GM18873 (cell line): ENCODE results near the gene SHROOM2.
A peak's percentile ranks its signal among the peaks of the same experiment; 100 is the strongest.

Experiments
- ATAC-seq: cut with Tn5 transposase; IDR thresholded peaks from one replicate; pipeline ENCODE4 v1.9.1; 2021; ENCODE audit warnings: mild to moderate bottlenecking, moderate library complexity, moderate number of reproducible peaks; ENCODE audit not compliant: unreplicated experiment, low FRiP score

SHROOM2 gene

DNA sequence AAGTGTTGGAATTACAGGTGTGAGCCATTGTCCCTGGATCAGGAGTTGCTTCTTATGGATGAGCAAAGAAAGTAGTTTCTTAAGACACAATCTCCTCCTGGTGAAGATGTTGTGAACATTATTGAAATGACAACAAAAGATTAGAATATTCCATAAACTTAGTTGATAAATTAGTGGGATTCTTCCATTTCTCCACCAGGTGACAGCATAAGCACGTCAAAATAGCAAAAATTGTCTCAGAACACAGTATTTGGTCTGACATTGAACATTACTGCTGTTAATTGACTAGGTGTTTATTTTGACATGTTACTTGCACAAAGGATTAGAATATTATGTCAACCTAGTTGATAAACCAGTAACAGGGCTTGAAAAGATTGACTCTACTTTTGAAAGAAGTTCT, 202.5 kb downstream of the SHROOM2 start:
- ATAC-seq: no peak

- no peak for ATAC-seq
These were observed 205.8 kb downstream of the SHROOM2 start for GRCh38 chrX:9992061-9992460.

GRCh38 chrX:9992724-9993123, 206.5 kb downstream of the SHROOM2 start:
- ATAC-seq: no peak

DNA sequence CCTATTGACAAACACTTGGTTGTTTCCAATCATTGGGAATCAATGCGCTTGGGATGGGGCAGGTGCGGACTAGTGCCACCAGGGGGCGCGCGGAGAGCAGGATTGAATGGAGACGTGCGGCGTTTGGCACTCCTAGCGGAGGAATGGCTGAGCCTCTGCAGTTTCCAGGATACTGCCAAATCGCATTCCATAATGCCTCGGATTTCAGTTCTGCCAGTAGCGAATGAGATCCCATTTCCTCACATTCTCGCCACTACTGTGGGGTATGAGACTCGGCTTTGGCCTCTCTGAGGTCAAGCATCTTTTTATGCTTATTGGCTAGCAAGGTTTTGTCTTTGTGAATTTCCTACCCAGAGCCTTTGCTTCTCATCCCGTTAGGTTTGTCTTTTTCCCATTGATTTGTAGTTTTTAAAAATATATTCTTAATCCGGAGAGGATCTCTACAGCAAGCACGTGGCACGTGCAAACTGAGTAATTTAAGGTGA, 209.7 kb downstream of the SHROOM2 start:
- ATAC-seq: peak; percentile 62

GRCh38 chrX:9997041-9997440, 210.8 kb downstream of the SHROOM2 start:
- no peak for ATAC-seq

DNA sequence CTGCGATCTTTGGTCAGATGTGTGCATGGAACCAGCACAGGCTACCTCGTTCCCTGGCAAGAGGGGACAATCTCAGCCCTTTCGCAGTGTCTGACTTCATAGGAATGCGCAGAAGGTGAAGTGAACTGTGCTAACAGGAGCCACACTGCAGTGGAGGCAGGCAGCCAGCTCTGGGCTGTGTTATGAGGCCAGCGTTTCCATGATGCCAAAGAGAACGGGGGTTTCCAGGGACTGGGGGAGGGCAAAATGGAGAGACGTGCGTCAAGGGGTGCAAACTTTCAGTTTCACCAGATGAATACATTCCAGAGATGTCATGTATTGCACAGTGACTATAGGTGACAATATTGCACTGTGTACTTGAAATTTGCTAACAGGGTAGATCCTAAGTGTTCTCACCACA, 211.3 kb downstream of the SHROOM2 start:
- peak; percentile 35 for ATAC-seq
